GM19372 (cell line): ENCODE measurements around the gene SPNS2.

Experiments
- ATAC-seq: cut with Tn5 transposase; IDR thresholded peaks from one replicate; pipeline ENCODE4 v1.9.1; 2021; ENCODE audit warnings: mild to moderate bottlenecking, low read depth, moderate library complexity; ENCODE audit not compliant: unreplicated experiment

Gene SPNS2

DNA sequence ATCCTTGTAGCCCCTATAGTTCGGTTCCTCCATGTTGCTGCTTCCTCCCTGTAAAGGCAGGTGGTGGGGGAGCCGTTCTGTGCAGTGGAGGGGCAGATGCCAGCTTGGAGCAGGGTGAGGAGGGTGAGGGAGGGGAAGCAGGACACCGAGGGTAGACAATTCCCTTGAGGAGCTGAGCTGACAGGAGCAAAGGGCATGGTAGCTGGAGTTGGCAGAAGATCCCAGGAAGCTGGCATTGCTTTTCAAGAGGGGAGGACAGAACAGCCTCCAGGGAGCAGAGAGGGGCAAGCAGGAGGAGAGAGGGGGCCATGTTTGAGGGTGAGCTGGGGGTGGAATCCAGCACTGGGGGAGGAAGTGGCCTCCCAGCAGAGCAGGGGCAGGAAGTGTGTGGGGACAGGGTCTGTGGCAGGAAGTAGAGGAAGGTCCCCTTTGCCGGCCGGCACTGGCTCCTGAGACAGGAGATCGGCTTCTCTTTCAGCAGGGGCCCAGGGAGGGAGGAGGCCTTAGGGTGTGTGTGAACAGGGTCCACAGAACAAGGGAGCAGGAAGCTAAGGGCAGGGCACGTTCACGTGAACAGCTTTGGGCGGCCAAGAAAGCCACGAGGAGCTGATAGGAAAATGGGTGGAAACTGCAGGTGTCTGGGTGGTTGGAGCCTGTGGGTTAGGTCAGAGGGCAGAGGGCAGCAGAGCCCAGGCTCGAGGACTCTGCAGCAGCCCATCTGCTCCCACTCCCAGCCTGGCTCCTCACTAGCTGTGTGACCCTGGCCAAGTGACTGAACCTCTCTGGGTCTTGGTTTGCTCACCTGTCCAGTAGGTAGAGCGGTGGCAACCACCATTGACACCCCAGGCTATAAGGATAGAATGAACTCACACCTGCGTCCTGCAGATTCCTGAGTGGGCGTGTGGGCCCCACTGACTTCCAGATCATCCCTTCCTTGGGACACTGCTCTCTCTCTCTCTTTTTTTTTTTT is 17.5 kb upstream of the SPNS2 start:
- ATAC-seq, result no peak

DNA sequence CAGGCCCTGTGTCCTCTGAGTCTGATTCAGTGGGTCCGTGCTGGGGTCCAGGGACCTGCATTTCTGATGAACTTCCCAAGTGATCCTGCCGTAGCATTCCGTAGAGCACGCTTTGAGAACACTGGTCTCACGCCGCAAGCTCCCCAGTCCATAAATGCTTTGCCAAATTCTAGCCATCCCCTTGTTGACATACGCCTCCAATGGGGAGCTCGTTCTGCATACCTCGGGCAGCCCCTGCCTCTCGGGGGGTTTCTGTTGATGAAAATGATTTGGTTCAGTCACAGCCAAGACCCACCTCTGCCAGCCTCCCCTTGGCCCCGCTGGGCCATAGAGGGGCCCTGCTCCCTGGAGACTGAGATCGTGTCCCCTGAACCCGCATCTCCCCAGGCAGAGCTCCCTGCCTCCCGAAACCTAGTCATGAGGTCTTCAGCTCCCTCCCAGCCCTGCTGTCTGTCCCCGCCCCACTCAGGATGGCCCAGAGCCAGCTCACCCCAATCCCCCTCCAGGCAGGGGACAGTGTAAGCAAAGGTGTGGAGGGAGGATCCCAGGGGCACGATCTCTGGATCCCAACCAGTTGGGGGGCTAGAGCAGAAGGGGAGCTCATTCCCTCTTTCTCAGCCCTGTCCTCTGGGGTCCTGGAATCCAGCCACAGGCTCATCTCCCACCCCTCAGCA is 16.2 kb upstream of the SPNS2 start:
- ATAC-seq, result no peak

DNA sequence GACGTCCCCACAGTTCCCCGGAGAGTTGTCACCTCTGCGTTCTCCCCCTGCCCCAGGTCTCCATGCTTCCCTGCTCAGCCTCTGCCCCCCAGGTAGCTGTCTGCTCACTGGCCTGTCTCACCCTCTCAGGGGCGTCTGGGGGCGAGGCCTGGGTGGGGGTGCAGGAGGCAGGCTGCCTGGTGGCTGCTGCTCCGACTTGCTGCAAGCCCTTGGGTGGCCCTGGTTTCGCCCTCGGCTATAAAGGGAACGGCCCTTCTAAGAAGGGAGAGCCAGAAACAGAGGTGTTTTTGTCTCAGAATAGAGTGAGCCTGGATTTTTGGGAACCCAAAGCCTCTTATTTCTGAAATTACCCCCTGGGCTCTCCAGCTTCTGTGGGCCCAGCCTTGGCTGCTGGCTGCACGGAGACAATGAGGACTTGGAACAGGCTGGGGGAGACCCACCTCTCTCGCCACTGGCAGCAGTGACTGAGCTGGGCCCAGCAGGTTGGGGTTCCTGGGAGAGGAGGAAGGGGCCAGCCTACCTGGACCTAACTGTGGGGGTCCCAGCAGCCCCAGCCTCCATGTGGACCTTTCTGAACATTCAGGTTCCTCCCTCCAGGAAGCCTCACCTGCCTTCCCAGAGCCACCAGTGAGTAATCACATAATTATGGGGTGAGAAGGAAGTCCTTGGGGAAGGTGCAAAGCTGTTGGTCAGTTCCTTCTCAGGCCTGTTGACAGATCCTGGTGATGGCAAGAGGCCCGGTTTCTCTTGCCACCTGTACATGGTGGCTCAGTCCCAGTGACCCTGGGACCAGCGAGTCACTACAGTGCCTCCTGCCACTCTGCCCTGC is 15.5 kb upstream of the SPNS2 start:
- ATAC-seq, result no peak

DNA sequence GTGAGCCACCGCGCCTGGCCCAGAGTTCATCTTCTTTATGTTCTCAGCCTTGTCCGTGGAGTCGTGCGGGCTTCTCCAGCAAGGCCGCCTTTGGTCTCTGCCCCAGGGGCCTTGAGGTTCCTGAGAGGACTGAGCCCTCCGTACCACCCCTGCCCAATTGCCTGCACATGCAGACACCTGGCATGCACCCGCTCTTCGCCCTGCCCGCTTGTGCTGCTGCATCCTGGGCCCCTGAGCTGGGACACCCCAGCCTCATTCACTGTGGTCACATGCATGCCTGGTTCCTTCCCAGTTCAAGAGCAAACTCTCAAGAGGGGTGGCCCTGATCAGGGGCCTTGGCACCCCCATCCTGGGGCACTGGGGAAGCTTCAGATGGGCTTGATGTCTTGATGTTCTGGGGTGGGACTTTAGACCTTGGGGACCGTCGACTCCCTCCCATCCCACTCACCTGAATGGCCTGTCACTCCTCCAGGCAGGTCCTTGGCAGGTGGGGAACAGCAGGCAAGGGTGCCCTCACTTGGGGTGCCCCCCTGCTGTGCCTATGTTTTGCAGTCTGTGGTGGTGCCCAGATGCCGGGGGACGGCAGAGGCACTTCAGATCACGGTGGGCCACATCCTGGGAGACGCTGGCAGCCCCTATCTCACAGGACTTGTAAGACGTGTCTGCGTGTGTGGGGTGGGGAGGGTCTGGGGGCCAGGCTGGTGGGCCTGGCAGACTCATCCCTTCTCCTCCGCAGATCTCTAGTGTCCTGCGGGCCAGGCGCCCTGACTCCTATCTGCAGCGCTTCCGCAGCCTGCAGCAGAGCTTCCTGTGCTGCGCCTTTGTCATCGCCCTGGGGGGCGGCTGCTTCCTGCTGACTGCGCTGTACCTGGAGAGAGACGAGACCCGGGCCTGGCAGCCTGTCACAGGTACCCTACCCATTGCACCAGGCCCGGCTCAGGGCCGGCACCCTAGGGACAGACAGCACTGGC is 12.7 kb upstream of the SPNS2 start:
- ATAC-seq, result no peak

DNA sequence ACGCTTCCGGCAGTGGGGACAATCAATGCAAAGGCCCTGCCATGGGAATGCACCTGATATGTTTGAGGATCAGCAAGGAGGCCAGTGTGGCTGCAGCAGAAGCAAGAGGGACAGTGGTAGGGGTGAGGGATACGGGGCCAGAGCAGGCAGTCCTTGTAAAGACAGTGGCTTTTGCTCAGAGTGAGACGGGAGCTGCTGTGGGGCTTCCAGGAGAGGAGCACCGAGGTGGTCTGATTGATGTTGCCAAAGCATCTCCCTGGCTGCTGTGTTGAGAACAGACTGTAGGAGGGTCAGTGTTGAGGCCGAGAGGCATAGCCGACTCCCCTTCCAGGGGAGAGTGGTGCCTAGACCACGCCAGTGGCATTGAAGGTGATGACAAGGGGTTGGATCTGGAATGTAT is 11.4 kb upstream of the SPNS2 start:
- ATAC-seq, result no peak

DNA sequence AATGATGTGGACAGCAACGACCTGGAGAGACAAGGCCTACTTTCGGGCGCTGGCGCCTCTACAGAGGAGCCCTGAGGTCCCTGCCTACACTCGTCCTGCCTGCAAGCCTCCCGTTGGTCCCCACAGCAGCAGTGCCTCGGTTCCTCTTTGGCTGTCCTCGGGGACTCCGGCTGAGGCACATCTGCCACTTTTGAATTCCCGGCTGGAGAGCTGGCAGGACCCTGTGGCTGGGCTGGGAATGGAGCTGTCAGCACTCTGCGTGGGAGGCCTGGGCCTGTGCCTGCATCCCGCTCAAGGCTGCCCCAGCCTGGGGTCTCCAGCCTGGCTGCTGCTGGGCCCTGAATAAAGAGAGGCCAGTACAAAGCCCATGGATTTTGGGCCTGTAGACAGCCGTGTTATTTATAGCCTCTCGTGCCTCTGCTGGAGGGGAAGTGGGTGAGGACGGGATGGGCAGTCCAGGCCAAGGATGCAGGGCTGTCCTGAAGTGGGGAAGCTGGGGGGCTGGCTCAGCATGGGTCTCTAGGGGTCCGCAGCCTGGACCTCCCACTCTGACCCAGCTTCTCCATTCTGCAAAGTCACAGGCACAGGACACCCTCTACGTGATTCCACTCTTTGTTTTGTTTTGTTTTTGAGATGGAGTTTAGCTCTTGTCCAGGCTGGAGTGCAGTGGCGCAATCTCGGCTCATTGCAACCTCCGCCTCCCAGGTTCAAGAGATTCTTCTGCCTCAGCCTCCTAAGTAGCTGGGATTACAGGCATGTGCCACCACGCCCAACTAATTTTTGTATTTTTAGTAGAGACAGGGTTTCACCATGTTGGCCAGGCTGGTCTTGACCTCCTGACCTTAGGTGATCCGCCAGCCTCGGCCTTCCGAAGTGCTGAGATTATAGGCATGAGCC is 10.6 kb upstream of the SPNS2 start:
- ATAC-seq, result no peak

DNA sequence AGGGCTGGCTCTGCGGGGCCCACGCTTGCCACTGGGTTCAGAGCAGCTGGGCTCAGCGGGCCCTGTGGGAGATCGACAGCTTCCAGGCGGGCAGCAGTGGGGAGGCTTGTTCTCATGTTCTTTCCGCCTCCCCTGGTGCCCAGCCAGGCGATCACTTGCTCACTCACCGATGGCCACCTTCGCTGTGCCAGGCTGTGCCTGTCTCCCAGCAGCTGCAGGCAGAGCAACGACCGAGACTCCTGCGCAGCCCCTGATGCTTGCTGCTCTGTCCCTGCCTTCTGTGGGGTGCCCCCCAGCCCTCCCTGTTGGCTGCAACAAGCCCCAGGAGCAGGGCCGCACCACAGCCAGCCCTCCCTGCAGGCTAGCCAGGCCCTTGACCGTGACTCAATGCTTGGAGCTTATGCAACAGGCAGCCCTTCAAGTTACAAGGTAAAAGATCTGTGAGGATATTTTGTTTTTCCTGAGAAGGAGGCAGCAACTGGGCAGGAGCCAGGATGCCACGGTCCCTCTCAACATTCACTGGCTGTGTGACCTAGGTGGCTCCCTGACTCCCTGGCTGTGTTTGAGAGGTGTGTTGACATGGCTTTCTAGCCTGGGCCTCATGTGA is 9.6 kb upstream of the SPNS2 start:
- ATAC-seq, result no peak

DNA sequence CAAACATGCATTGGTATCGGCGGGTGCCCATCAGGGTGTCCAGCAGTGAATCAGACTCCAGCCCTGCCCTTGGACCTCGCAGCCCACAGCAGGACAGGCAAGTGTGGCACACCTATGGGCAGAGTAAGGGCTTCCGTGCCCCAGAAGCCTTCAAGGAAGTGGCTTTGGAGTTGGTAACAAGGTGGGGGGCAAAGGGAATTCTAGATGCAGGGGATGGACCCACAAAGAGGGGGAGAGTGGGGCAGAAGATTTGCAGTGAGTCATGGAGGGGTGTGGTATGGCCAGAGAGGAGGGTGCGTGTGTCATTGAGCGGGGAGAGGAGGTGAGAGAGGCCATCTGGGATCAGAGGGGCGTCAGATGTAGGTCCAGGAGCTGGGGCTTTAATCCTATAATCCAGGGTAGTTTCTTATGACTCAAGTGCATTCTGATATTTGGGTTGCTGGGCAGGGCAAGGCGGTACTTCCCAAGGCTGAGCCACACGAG is 8.5 kb upstream of the SPNS2 start:
- no peak for ATAC-seq

DNA sequence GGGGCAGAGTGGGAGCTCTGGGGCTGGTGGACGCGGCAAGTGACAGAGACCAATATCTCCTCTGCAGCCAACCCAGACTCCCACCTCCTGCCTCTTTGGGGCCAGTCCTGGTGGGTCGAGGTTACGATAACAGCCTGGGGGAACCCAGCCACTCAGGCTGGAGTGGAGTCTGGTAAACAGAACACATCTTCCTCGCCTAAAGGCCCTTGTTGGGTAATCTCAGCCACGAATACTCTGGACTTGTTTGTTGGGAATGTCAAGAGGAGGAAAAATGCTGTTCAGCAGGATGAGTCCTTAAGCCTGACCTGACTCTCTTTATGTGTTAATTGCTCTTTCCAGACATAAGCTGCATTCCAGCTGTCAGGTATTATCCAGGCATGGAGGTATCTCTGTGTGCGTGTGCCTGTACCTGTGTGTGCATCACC is 8.0 kb upstream of the SPNS2 start:
- ATAC-seq, result no peak

DNA sequence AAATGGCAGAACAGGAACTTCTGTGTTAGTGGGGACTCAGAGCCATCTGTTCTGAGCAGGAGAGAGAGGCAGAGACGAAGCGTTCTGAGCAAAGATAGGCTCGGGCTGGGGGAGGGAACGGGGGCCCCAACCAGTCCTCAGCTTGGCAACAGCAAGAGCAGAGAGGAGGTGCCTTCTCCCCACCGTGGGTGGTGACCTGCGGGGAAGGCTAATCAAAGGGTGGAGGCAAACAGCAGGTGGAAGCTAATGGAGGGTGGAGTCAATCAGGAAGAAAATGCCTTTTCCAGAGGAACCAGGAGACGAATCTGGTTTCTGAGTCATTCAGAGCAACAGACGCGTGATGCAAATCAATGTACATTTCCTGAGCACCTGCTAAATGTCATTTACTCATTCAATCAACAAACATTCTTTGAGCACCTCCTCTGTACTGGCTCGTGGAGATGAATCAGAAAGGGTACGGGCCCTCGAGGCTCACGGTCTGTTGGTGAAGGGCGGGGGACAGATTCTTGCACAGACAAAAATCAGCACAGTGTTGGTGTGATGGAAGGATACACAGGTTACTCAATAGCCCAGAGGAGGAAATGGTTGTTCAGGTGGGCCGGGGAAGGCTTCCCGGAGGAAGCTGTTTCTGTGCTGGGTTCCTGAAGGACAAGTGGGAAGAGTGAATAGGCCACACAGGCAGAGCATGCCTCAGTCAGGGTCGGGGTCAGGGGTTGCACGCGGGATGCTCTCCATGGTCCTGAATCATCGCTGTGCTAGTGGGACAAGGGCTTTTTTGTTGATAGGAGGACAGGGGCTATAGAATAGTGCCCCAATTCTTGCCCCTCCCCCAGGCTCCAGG is 5.7 kb upstream of the SPNS2 start:
- no peak for ATAC-seq

DNA sequence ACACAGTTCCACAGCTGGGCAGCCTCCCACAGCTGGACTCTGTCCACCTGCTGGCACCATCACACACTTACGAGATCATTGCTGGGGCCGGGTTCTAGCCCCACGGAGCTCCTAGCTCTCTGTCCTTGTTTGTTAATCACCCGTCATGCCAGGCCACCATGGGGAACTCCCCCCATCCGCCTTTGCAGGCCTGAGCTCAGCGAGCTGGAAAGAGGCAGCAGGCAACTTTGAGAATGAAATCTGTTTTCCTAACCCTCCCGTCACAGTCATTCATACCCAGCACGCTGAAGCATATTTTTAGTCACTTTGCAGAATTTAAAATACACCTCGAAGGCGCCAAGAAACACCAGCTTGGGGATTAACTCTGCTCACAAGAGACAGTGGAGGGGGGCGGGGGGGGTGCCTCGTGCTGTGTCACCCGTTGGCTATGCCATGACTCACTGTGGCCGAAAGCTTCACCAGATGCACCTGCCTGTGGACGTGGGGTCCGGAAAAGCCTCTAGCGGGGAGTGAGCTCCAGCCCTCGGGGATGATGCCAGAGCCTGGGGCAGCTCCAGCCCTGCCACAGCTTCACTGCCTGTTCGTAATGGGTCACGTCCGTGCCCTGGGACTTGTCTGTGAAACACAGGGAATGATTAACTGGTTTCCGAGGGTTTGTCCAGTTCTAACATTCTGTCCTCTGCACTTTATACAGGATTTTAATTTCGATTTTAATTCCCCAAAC is 1.4 kb upstream of the SPNS2 start:
- no peak for ATAC-seq

DNA sequence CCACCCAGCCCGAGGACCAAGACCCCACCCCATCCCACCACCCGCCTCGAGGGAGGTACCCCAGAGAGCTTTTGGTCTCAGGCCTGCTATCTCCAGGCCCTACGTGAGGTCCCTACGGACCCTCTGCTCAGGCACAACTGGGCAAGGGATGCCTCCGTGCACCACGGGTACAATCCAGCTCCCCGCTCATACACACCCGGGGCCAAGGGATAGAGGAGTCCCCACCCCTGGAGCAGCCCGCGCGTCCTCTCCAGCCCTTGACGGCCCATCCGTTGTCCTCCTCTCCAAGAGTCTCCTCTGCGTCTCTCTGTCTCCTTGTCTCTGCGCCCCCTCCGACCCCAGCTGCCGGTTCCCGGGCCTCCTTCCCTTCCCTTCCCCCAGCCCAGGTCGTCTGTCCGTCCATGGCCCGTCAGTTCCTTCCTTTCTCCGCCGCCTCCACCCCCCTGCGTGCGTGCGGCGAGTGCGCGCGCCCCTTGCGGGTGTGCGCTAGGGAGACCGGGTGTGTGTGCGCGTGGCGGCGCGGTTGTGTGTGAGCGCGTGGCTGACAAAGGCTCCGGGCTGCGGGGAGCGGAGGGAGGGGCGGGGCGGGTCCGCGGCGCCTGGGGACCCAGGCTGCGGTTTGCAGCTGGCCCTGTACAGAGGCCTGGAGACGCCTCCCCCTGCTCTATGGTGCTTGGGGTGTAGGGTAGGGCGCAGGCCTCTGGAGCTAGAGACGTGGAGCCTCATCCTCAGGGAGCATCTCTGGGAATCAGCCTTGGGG is 930 bp downstream of the SPNS2 start:
- no peak for ATAC-seq

DNA sequence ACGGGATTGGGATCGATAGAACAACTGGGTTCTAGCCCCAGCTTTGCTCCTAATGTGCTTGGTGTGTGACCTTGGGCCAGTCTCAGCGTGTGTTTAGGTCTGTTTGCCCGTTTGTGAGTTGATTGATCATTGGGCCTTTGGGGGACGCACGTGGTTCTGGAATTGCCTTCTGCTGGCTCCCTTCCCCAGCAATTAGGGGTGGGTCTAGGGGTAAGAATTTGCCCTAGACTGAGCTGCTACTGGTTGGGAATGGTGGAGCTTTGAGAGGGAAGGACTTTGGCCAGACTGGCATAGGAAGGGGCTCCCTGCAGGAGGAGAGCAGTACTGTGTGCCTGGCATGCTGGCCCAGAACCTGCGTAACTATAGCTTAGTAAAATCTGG is 1.5 kb downstream of the SPNS2 start:
- ATAC-seq, result no peak

DNA sequence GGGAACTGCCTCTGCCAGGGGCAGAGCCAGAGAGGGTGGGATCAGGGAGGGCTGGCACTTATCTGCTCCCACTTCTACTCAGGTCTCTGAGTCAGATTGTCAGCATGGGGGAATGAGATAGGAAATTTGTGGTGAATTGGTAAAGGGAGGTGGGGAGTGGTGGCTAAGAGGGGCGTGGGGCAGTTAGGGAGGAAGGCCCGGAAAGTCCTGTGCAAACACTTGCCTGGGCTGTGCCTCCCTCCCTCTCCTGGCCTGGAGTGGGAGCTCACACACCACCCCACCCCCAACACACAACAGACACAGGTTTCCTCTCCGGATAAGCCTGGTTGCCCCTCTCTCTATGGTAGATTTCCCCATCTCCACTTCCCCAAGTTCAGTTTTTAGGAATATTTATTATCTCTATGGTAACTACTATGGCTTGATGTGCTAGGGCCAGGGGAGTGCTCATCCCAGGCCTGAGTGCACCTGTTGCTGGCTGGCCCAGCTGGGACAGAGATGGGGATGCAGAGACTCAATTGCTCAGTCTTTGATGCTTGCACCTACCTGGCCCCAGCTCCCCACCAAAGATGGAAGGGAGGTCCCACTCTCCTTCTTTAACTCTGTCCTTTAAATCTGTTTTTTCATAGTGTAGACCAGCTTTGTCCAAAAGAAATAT is 2.7 kb downstream of the SPNS2 start:
- ATAC-seq, result no peak

DNA sequence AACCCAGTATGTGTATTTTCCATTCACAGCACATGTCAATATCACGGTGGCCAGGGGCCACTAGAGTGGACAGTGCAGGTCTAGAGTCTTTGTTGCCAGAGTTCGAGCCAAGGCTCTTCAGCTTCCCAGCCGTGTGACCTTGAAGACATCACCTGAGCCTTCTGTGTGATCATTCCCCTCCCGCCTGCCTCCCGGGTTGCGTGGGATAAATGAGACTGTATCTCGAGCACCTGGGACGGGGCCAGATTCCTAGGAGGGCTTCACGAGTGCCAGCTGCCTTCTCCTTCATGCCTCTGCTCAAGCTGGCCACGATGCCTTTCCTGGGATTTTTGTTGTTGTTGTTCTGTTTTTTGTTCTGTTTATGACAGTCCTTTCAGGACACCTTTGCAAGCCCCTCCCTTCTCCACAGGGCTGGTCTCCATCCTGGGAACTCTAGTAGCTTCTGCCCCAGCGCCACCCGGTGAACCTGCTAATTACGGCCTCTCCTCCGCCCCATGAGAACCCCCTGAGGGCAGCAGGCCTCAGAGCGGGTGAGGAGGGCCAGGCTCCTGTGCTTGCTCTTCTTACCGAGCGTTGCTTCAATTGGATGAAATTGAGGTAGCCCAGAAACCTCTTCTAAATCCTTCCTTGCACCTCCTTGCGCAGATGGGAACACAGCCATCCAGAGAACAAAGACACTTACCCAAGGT is 3.9 kb downstream of the SPNS2 start:
- no peak for ATAC-seq
